HepG2 (cell line): ENCODE results near the gene PTPRQ. TPM values are rescaled to one million over a fixed set of nuclear protein-coding genes. Genes with fewer than 3 reads are reported as not detected.
A peak's percentile ranks its signal among the peaks of the same experiment; 100 is the strongest.

Source experiments
- ATAC-seq: fragments of 200-7000 bp; cut with Tn5 transposase; 3 replicates; pipeline ENCODE4 v1.9.1; 2020; ENCODE audit warnings: mild to moderate bottlenecking, moderate library complexity
- BruUV-seq: library from RNA; stranded (reverse); fragments of 400-500 nt; replicated peaks from 2 replicates; lab custom pipeline; 2021; lab: Mats Ljungman, UMichigan
- CTCF ChIA-PET: fragments of 300-600 bp; formaldehyde crosslinking; extraction: SDS; loops from one replicate; lab custom pipeline; 2021; ENCODE audit warnings: low total read pairs, inconsistent platforms, low intra/inter-chr PET ratio; lab: Yijun Ruan, JAX
- POLR2A ChIA-PET: fragments of 350-600 bp; sonication (Branson Sonifier 250); formaldehyde crosslinking; loops from one replicate; lab custom pipeline; 2020; ENCODE audit warnings: antibody characterized with exemption, inconsistent platforms; lab: Yijun Ruan, JAX
- DNase-seq: peaks from one replicate; pipeline ENCODE4 v3.0.0-alpha.2; 2015; ENCODE audit warnings: low spot score
- FAIRE-seq: peaks from 3 replicates; lab custom pipeline; 2011; peaks lifted over from hg19 to GRCh38; lab: Jason Lieb, UNC
- H2AFZ ChIP-seq: one replicate; pipeline ENCODE4 v1.6.1; 2011; ENCODE audit warnings: low read length, inconsistent platforms
- H3K27ac ChIP-seq: fragments of 300-600 bp; 3 replicates; pipeline ENCODE4 v1.8.0; 2011; ENCODE audit warnings: mixed run types, mild to moderate bottlenecking, mixed read lengths, low read length, inconsistent platforms; ENCODE audit not compliant: insufficient read depth; ENCODE audit errors: extremely low read length
- H3K27me3 ChIP-seq, 2 experiments: fragments of 200-600 bp in 1 of 2; 2 replicates in 1 of 2; 3 replicates in 1 of 2; pipeline versions ENCODE4 v1.6.0 to v1.8.0; 2011; ENCODE audit warnings: low read length in 2 of 2, mild to moderate bottlenecking in 2 of 2, moderate library complexity in 2 of 2, inconsistent platforms in 1 of 2; ENCODE audit not compliant: insufficient read depth in 2 of 2, control insufficient read depth in 1 of 2
- H3K36me3 ChIP-seq, 2 experiments: fragments of 200-600 bp in 1 of 2; replicated peaks in 1 of 2; 2 replicates in 1 of 2; 3 replicates in 1 of 2; pipeline versions ENCODE4 v1.5.1 to v1.8.0; 2011; ENCODE audit warnings: low read length in 2 of 2, inconsistent platforms in 1 of 2; ENCODE audit not compliant: insufficient read depth in 2 of 2, control insufficient read depth in 1 of 2
- H3K4me1 ChIP-seq: 2 replicates; pipeline ENCODE4 v1.5.1; 2012; ENCODE audit warnings: low read length, inconsistent platforms; ENCODE audit not compliant: insufficient read depth
- H3K4me2 ChIP-seq: 2 replicates; pipeline ENCODE4 v1.6.0; 2011; ENCODE audit warnings: low read depth, low read length, inconsistent platforms
- H3K4me3 ChIP-seq, 3 experiments: fragments of 200-600 bp in 1 of 3; sonication (generic), shearing (Covaris generic) in 1 of 3; replicated peaks in 1 of 3; 2 replicates each; pipeline ENCODE4 v1.5.1; 2011 to 2016; ENCODE audit warnings: low read length in 3 of 3, inconsistent platforms in 2 of 3, low read depth in 2 of 3, mild to moderate bottlenecking in 2 of 3, control low read depth in 1 of 3, mixed read lengths in 1 of 3; ENCODE audit not compliant: insufficient read depth in 1 of 3
- H3K79me2 ChIP-seq: one replicate; pipeline ENCODE4 v1.6.1; 2011; ENCODE audit warnings: low read length, inconsistent platforms; ENCODE audit not compliant: insufficient read depth
- H3K9ac ChIP-seq: 2 replicates; pipeline ENCODE4 v1.6.0; 2011; ENCODE audit warnings: mild to moderate bottlenecking, low read depth, low read length, inconsistent platforms; ENCODE audit not compliant: insufficient read depth
- H3K9me3 ChIP-seq: 2 replicates; pipeline ENCODE4 v1.5.1; 2012; ENCODE audit warnings: mild to moderate bottlenecking, low read length
- H4K20me1 ChIP-seq: 2 replicates; pipeline ENCODE4 v1.6.0; 2011; ENCODE audit warnings: inconsistent platforms, mild to moderate bottlenecking, low read length, moderate library complexity; ENCODE audit not compliant: insufficient read depth
- ESRRA ChIP-seq: sonication (generic); formaldehyde crosslinking; IDR thresholded peaks from 2 replicates; pipeline ENCODE4 v1.5.1; 2020; ENCODE audit warnings: mild to moderate bottlenecking, low read depth, missing genetic modification reagents
- HNF4G ChIP-seq, 2 experiments: sonication (generic) in 1 of 2; formaldehyde crosslinking in 1 of 2; IDR thresholded peaks; 2 replicates each; pipeline versions ENCODE4 v1.4.0 to v1.6.1; 2011 to 2020; ENCODE audit warnings: borderline replicate concordance in 2 of 2, low read depth in 2 of 2, mild to moderate bottlenecking in 2 of 2, low read length in 1 of 2, missing genetic modification reagents in 1 of 2, moderate library complexity in 1 of 2
- KAT8 ChIP-seq: IDR thresholded peaks from 2 replicates; pipeline ENCODE4 v1.6.1; 2016; ENCODE audit warnings: missing genetic modification reagents, missing compliant biosample characterization
- PRPF4 ChIP-seq: fragments of 200-400 bp; formaldehyde crosslinking; IDR thresholded peaks from 2 replicates; pipeline ENCODE4 v1.6.1; 2016; ENCODE audit warnings: low read length, low read depth; ENCODE audit not compliant: poor library complexity, severe bottlenecking
- RBFOX2 ChIP-seq: fragments of 200-400 bp; formaldehyde crosslinking; IDR thresholded peaks from 2 replicates; pipeline ENCODE4 v1.6.1; 2017; ENCODE audit warnings: low read depth, mild to moderate bottlenecking, low read length
- RXRA ChIP-seq: sonication (generic); formaldehyde crosslinking; IDR thresholded peaks from 2 replicates; pipeline ENCODE4 v1.5.1; 2020; ENCODE audit warnings: missing genetic modification reagents
- SATB2 ChIP-seq: sonication (generic); formaldehyde crosslinking; IDR thresholded peaks from 2 replicates; pipeline ENCODE4 v1.5.0; 2020; ENCODE audit warnings: missing genetic modification reagents
- SMAD3 ChIP-seq: sonication (generic); formaldehyde crosslinking; IDR thresholded peaks from 2 replicates; pipeline ENCODE4 v1.4.0; 2020; ENCODE audit warnings: missing genetic modification reagents
- ZBTB7A ChIP-seq: sonication (generic); formaldehyde crosslinking; IDR thresholded peaks from 2 replicates; pipeline ENCODE4 v1.8.0; 2022; ENCODE audit warnings: mild to moderate bottlenecking, missing genetic modification reagents
- ZNF577 ChIP-seq: sonication (generic); formaldehyde crosslinking; IDR thresholded peaks from 2 replicates; pipeline ENCODE4 v1.4.0; 2020; ENCODE audit warnings: mild to moderate bottlenecking, low read depth, missing genetic modification reagents, borderline replicate concordance
- ZNF605 ChIP-seq: sonication (generic); formaldehyde crosslinking; IDR thresholded peaks from 2 replicates; pipeline ENCODE4 v1.8.0; 2022; ENCODE audit warnings: mild to moderate bottlenecking, missing genetic modification reagents
- WGBS: methylation state at CpG from one replicate; pipeline ENCODE4 v1.1.6; 2017; ENCODE audit warnings: low lambda C conversion rate; 5-methylcytosine and 5-hydroxymethylcytosine counted together
- in situ Hi-C: cut with HindIII; loops from 2 replicates; pipeline ENCODE4 v1.10.0; 2017; ENCODE audit warnings: low pct_unique_long_range_greater_than_20kb; ENCODE audit not compliant: extremely low pct_ligation_motif_present
- intact Hi-C: fragments of 100-400 bp; cut with micrococcal nuclease; formaldehyde crosslinking; loops from one replicate; pipeline ENCODE4 v1.10.0; 2022; ENCODE audit not compliant: unreplicated experiment
- polyA plus RNA-seq, 8 experiments: library from polyadenylated mRNA; depleted of rRNA in 3 of 8; stranded (reverse) in 7 of 8; unstranded in 1 of 8; fragments of >200 nt; fragmentation: Illumina TruSeq in 4 of 8; extraction: Trizol in 4 of 8; gene quantifications; 2 replicates each; pipeline versions ENCODE4 v1.2.1 to v1.2.3, GENCODE V29; 2011 to 2016; ENCODE audit warnings: low read depth in 4 of 8, missing spikeins in 1 of 8, mixed read lengths in 1 of 8; ENCODE audit not compliant: insufficient read depth in 1 of 8
- total RNA-seq, 5 experiments: library from RNA; depleted of rRNA; stranded (reverse); fragments of >200 nt; fragmentation: Illumina TruSeq; extraction: Trizol; gene quantifications; 2 replicates each; pipeline ENCODE4 v1.2.3, GENCODE V29; 2016; ENCODE audit warnings: low read depth in 1 of 5

PTPRQ gene
- total and polyA plus RNA-seq, 2 of the 13 experiments (the other 11 are each of a cell fraction or from before 2014, with no cell fraction given): not detected

- CTCF ChIA-PET: no interaction called here
- TF ChIP-seq SMAD3 (CRISPR knock-in tag): no peak
- no peak for TF ChIP-seq PRPF4
- TF ChIP-seq ZNF577: no peak
- TF ChIP-seq ESRRA (CRISPR knock-in tag): no peak
- no peak for TF ChIP-seq ZNF605
- TF ChIP-seq RXRA: no peak
- no peak for TF ChIP-seq RBFOX2
- TF ChIP-seq SATB2 (CRISPR knock-in tag): no peak
- no peak for TF ChIP-seq KAT8 (CRISPR knock-in tag)
- TF ChIP-seq HNF4G (IDR thresholded peaks at IDR 0.05; ENCODE audit: borderline replicate concordance, low read depth, low read length): no peak
- no peak for TF ChIP-seq HNF4G (CRISPR knock-in tag; IDR thresholded peaks at IDR 0.05; ENCODE audit: borderline replicate concordance, low read depth)
- TF ChIP-seq ZBTB7A: no peak
- in situ Hi-C loops: no loop called here
Measured at GRCh38 chr12:80698256-80698655, 254.2 kb downstream of the PTPRQ start.

More at GRCh38 chr12:80698256-80698655, 254.2 kb downstream of the PTPRQ start:
- POLR2A ChIA-PET: no interaction called here
- Histone ChIP-seq H3K79me2 (no peaks in the 10 kb centered on the region), H3K4me2 (no peak overlapping the region), H2AFZ (peak overlapping the region; percentile 47), H3K4me3 (no peak overlapping the region), H3K4me1 (peaks cover 27% of the 10 kb centered on the region), H3K9me3 (no peaks in the 10 kb centered on the region), H3K27ac (no peak overlapping the region), H4K20me1 (no peaks in the 10 kb centered on the region), H3K9ac (no peak overlapping the region), H3K27me3 (no peaks in the 10 kb centered on the region), H3K36me3 (no peaks in the 10 kb centered on the region)
- intact Hi-C loops: no loop called here
- no peak for FAIRE-seq
- no peak for DNase-seq
- no peak for ATAC-seq
- WGBS: 66% methylated on average over 7 of the region's 7 CpGs
- BruUV-seq: no TSS peak
